ENCODE results near the gene ASB13.

Gene ASB13

GRCh38 chr10:5647507-5648240, 18.7 kb downstream of the ASB13 start:
- DNase-seq (ENCODE audit: insufficient read length, low spot score) (no peak), FAIRE-seq (no peak)
- TF ChIP-seq CTCF (IDR thresholded peaks at IDR 0.05; ENCODE audit: insufficient read depth, missing control alignments) = no peak

- no peak for TF ChIP-seq CTCF (IDR thresholded peaks at IDR 0.05; ENCODE audit: insufficient read depth, missing control alignments)
- FAIRE-seq (no peak), DNase-seq (ENCODE audit: insufficient read length, low spot score) (no peak)
Observed at GRCh38 chr10:5645944-5646617, 20.3 kb downstream of the ASB13 start.

- no peak for TF ChIP-seq CTCF (IDR thresholded peaks at IDR 0.05; ENCODE audit: insufficient read depth, missing control alignments)
- FAIRE-seq (no peak), DNase-seq (ENCODE audit: insufficient read length, low spot score) (no peak)
Observed at GRCh38 chr10:5645375-5645774, 21.0 kb downstream of the ASB13 start.

GRCh38 chr10:5644930-5645329, 21.5 kb downstream of the ASB13 start:
- no peak for DNase-seq (ENCODE audit: insufficient read length, low spot score)
- peak; percentile 44 for FAIRE-seq
- no peak for TF ChIP-seq CTCF (IDR thresholded peaks at IDR 0.05; ENCODE audit: insufficient read depth, missing control alignments)

GRCh38 chr10:5643346-5644067, 22.9 kb downstream of the ASB13 start:
- DNase-seq (ENCODE audit: insufficient read length, low spot score) (no peak), FAIRE-seq (no peak)
- no peak for TF ChIP-seq CTCF (IDR thresholded peaks at IDR 0.05; ENCODE audit: insufficient read depth, missing control alignments)

GRCh38 chr10:5641501-5641900, 24.9 kb downstream of the ASB13 start:
- FAIRE-seq (no peak), DNase-seq (ENCODE audit: insufficient read length, low spot score) (no peak)
- TF ChIP-seq CTCF (IDR thresholded peaks at IDR 0.05; ENCODE audit: insufficient read depth, missing control alignments) = no peak

Data from D721Med (cell line).